ENCODE measurements around the gene CPVL. TPM values are rescaled to one million over a fixed set of nuclear protein-coding genes. Genes with fewer than 3 reads are reported as not detected.

The CPVL gene
- total RNA-seq, 1 donor from 2014 or later = 22.2 TPM

- H3K4me1 ChIP-seq (ENCODE audit: insufficient read depth, low read length) = peaks cover 6% of the 10 kb centered on the region
- no peak overlapping the region for H3K27ac Mint-ChIP-seq (ENCODE audit: unreplicated experiment)
Observed at GRCh38 chr7:29076631-29077030, 69.7 kb downstream of the CPVL start.

GRCh38 chr7:29075606-29076005, 70.7 kb downstream of the CPVL start:
- DNase-seq (ENCODE audit: low read depth) = no peak
- H4K20me1 ChIP-seq (ENCODE audit: insufficient read depth, low read length) = no peaks in the 10 kb centered on the region
- H3K4me3 ChIP-seq (ENCODE audit: insufficient read depth, low read depth, low read length) = no peak overlapping the region
- no peak overlapping the region for H3K4me2 ChIP-seq (ENCODE audit: low read length)
- no peak overlapping the region for H2AFZ ChIP-seq (ENCODE audit: low read depth, low read length)
- H3K36me3 ChIP-seq (ENCODE audit: insufficient read depth, low read length) = no peaks in the 10 kb centered on the region
- H3K79me2 ChIP-seq (ENCODE audit: insufficient read depth, low read length) = no peaks in the 10 kb centered on the region
- H3K27me3 Mint-ChIP-seq (ENCODE audit: low read depth, unreplicated experiment) = no peaks in the 10 kb centered on the region
- no peaks in the 10 kb centered on the region for H3K9me3 Mint-ChIP-seq (ENCODE audit: unreplicated experiment)
- no peaks in the 10 kb centered on the region for H3K4me1 Mint-ChIP-seq (ENCODE audit: low read depth, unreplicated experiment)
- TF ChIP-seq EZH2 (IDR thresholded peaks at IDR 0.05; ENCODE audit: insufficient read depth, low read length) (no peak), CTCF (IDR thresholded peaks at IDR 0.05; ENCODE audit: insufficient read depth, low read depth, low read length) (no peak)
- H3K36me3 Mint-ChIP-seq (ENCODE audit: low read depth, unreplicated experiment) = no peaks in the 10 kb centered on the region
- no peaks in the 10 kb centered on the region for H3K9me3 ChIP-seq (ENCODE audit: insufficient read depth, low read depth, low read length)
- H3K27ac Mint-ChIP-seq (ENCODE audit: unreplicated experiment) = no peak overlapping the region
- H3K27me3 ChIP-seq (ENCODE audit: insufficient read depth, low read length) = no peaks in the 10 kb centered on the region
- no peak overlapping the region for H3K4me3 Mint-ChIP-seq (ENCODE audit: unreplicated experiment)
- FAIRE-seq = no peak
- no peak overlapping the region for H3K27ac ChIP-seq (ENCODE audit: low read depth, low read length)
- no peak overlapping the region for H3K9ac ChIP-seq (ENCODE audit: low read length)
- H3K4me1 ChIP-seq (ENCODE audit: insufficient read depth, low read length) = peaks cover 6% of the 10 kb centered on the region

More at GRCh38 chr7:29076631-29077030, 69.7 kb downstream of the CPVL start:
- no peak overlapping the region for H3K9ac ChIP-seq (ENCODE audit: low read length)
- no peak overlapping the region for H2AFZ ChIP-seq (ENCODE audit: low read depth, low read length)
- no peak overlapping the region for H3K4me2 ChIP-seq (ENCODE audit: low read length)
- H3K27me3 Mint-ChIP-seq (ENCODE audit: low read depth, unreplicated experiment) = no peaks in the 10 kb centered on the region
- no peak overlapping the region for H3K4me3 ChIP-seq (ENCODE audit: insufficient read depth, low read depth, low read length)
- no peak overlapping the region for H3K27ac ChIP-seq (ENCODE audit: low read depth, low read length)
- FAIRE-seq (no peak), DNase-seq (ENCODE audit: low read depth) (no peak)
- H3K9me3 Mint-ChIP-seq (ENCODE audit: unreplicated experiment) = no peaks in the 10 kb centered on the region
- H3K4me1 Mint-ChIP-seq (ENCODE audit: low read depth, unreplicated experiment) = no peaks in the 10 kb centered on the region
- H3K4me3 Mint-ChIP-seq (ENCODE audit: unreplicated experiment) = no peak overlapping the region
- H3K79me2 ChIP-seq (ENCODE audit: insufficient read depth, low read length) = no peaks in the 10 kb centered on the region
- TF ChIP-seq CTCF (IDR thresholded peaks at IDR 0.05; ENCODE audit: insufficient read depth, low read depth, low read length) (no peak), EZH2 (IDR thresholded peaks at IDR 0.05; ENCODE audit: insufficient read depth, low read length) (no peak)
- H3K36me3 Mint-ChIP-seq (ENCODE audit: low read depth, unreplicated experiment) = no peaks in the 10 kb centered on the region
- H3K36me3 ChIP-seq (ENCODE audit: insufficient read depth, low read length) = no peaks in the 10 kb centered on the region
- no peaks in the 10 kb centered on the region for H3K9me3 ChIP-seq (ENCODE audit: insufficient read depth, low read depth, low read length)
- no peaks in the 10 kb centered on the region for H4K20me1 ChIP-seq (ENCODE audit: insufficient read depth, low read length)
- no peaks in the 10 kb centered on the region for H3K27me3 ChIP-seq (ENCODE audit: insufficient read depth, low read length)

DNA sequence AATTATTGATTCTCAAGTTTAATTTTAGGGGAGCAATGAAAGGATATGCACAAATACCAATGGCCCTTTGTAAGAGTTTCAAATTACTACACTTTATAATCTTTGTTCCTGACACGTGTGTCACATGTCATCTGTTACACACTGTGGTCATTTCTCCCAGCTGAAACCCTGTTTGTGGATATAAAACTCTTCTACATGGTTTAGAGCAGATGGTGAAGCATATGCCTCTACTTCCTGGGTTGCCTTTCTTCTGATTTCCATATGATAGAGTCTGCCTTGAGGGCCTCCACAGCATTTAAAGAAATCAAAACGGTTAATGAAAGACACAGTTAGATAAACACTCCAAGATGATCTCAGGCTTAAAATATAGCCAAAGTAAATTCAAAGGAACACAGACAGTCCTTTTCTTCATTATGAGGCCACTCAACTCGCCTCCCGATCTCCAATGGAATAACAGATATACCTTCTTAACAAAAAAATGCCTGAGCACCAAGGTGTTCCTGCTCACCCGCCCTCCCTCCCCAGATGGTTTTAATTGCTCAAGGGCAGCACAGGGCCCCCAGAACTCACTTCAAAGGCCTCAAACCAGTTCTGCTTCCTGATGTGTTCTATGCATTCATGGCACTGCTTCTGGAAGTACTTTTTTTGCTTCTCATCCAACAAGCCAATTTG, 75.0 kb downstream of the CPVL start:
- Histone ChIP-seq H3K4me1 (ENCODE audit: insufficient read depth, low read length) (no peaks in the 10 kb centered on the region), H2AFZ (ENCODE audit: low read depth, low read length) (no peak overlapping the region), H3K79me2 (ENCODE audit: insufficient read depth, low read length) (no peaks in the 10 kb centered on the region), H3K9me3 (ENCODE audit: insufficient read depth, low read depth, low read length) (no peaks in the 10 kb centered on the region), H3K4me3 (ENCODE audit: insufficient read depth, low read depth, low read length) (no peak overlapping the region), H3K4me2 (ENCODE audit: low read length) (no peak overlapping the region), H3K27me3 (ENCODE audit: insufficient read depth, low read length) (no peaks in the 10 kb centered on the region), H3K9ac (ENCODE audit: low read length) (no peak overlapping the region), H3K36me3 (ENCODE audit: insufficient read depth, low read length) (no peaks in the 10 kb centered on the region), H3K27ac (ENCODE audit: low read depth, low read length) (no peak overlapping the region), H4K20me1 (ENCODE audit: insufficient read depth, low read length) (no peaks in the 10 kb centered on the region)
- TF ChIP-seq CTCF (IDR thresholded peaks at IDR 0.05; ENCODE audit: insufficient read depth, low read depth, low read length) (no peak), EZH2 (IDR thresholded peaks at IDR 0.05; ENCODE audit: insufficient read depth, low read length) (no peak)
- H3K27ac Mint-ChIP-seq (ENCODE audit: unreplicated experiment) = no peak overlapping the region
- H3K27me3 Mint-ChIP-seq (ENCODE audit: low read depth, unreplicated experiment) = no peaks in the 10 kb centered on the region
- no peaks in the 10 kb centered on the region for H3K4me1 Mint-ChIP-seq (ENCODE audit: low read depth, unreplicated experiment)
- H3K36me3 Mint-ChIP-seq (ENCODE audit: low read depth, unreplicated experiment) = no peaks in the 10 kb centered on the region
- no peak overlapping the region for H3K4me3 Mint-ChIP-seq (ENCODE audit: unreplicated experiment)
- no peak for DNase-seq (ENCODE audit: low read depth)
- no peak for FAIRE-seq
- H3K9me3 Mint-ChIP-seq (ENCODE audit: unreplicated experiment) = no peaks in the 10 kb centered on the region
